Heart right ventricle (tissue), 16 donors: ENCODE measurements around the gene UNC5C. TPM values are rescaled to one million over a fixed set of nuclear protein-coding genes. Genes with fewer than 3 reads are reported as not detected.

Experiments
- ATAC-seq, 8 donors: fragments of 200-7000 bp; cut with Tn5 transposase; one replicate each; pipeline ENCODE4 v1.9.1; 2020; ENCODE audit warnings: mild to moderate bottlenecking in 8 of 8, moderate library complexity in 8 of 8, moderate number of reproducible peaks in 1 of 8
- DNase-seq, 2 donors: peaks; one replicate each; pipeline ENCODE4 v3.0.0-alpha.2; 2020
- H3K27ac ChIP-seq, 10 donors: fragments of 200-600 bp; sonication (generic) in 2 of 10; one replicate each; pipeline versions ENCODE4 v1.5.0 to v1.8.0; 2020 to 2022; ENCODE audit warnings: mild to moderate bottlenecking in 3 of 10
- H3K27me3 ChIP-seq, 7 donors: fragments of 200-600 bp; one replicate each; pipeline ENCODE4 v1.8.0; 2021 to 2022; ENCODE audit warnings: mild to moderate bottlenecking in 2 of 7
- H3K36me3 ChIP-seq, 9 donors: fragments of 200-600 bp; sonication (generic) in 1 of 9; one replicate each; pipeline versions ENCODE4 v1.5.0 to v1.8.0; 2020 to 2022; ENCODE audit warnings: mild to moderate bottlenecking in 2 of 9
- H3K4me1 ChIP-seq, 9 donors: fragments of 200-600 bp; sonication (generic) in 1 of 9; one replicate each; pipeline versions ENCODE4 v1.5.0 to v1.8.0; 2020 to 2022; ENCODE audit warnings: mild to moderate bottlenecking in 4 of 9
- H3K4me3 ChIP-seq, 10 donors: fragments of 200-600 bp; sonication (generic) in 2 of 10; one replicate each; pipeline versions ENCODE4 v1.5.0 to v1.8.0; 2020 to 2022; ENCODE audit warnings: mild to moderate bottlenecking in 7 of 10, moderate library complexity in 2 of 10
- H3K9me3 ChIP-seq, 11 donors: fragments of 200-600 bp in 10 of 11; sonication (generic) in 2 of 11; one replicate each; pipeline versions ENCODE4 v1.5.0 to v1.8.0; 2013 to 2022; ENCODE audit warnings: mild to moderate bottlenecking in 2 of 11, control low read depth in 1 of 11, moderate library complexity in 1 of 11
- WGBS, 2 donors: extraction: QIAGEN DNeasy Blood & Tissue Kit; methylation state at CpG; one replicate each; pipeline ENCODE4 v1.1.7; 2013; ENCODE audit warnings: inconsistent platforms in 1 of 2; 5-methylcytosine and 5-hydroxymethylcytosine counted together
- intact Hi-C, 10 donors: fragments of 100-400 bp; cut with DNase I; formaldehyde crosslinking; loops; one replicate each; pipeline versions ENCODE4 v1.11.1 to v1.14.2; 2022
- polyA plus RNA-seq, 2 donors: library from polyadenylated mRNA; stranded (reverse); fragments of 200-250 nt; gene quantifications; one replicate each; pipeline ENCODE4 v1.2.3, GENCODE V29; 2013
- total RNA-seq, 10 donors: library from RNA; stranded (reverse); fragmentation: NEBNext Ultra II Directional in 3 of 10; extraction: Animal tissue kit (Norgen Biotek cat#: 25700) in 3 of 10; gene quantifications; one replicate each; pipeline versions ENCODE4 v1.2.1 to v1.2.4, GENCODE V29; 2021 to 2023
- TF ChIP-seq, protein P1 (sequence below), 9 donors: fragments of 200-600 bp; sonication (generic) in 2 of 9; IDR thresholded peaks; one replicate each; pipeline versions ENCODE4 v1.5.0 to v1.8.0; 2021 to 2022; ENCODE audit warnings: antibody characterized with exemption in 9 of 9, mild to moderate bottlenecking in 5 of 9, moderate library complexity in 1 of 9
- donor health status: Arrhythmogenic right ventricular cardiomyopathy.
- donor health status: ischemic (EF 13 %, LVEDD 7.1; RV severe dilation, severe dysfunction).
- donor health status: healthy with polysubstance abuse.
- donor health status: DM: no; HTN: yes; CAD: no.
- donor health status: DM: no; HTN: no; CAD: no.
- donor health status: ischemic (EF 25% LVEDD 6.9; RV normal size, moderate dysfunction).
- donor health status: ischemic (EF 25% LVEDD 5.7; RV mildly dilated, moderate dysfunction).
- donor health status: healthy.
- donor health status: DM: yes; HTN: yes; CAD: no.
- donor health status: Ischemic cardiomyopathy.
- donor health status: ischemic (EF 35%, LVEDD 5.7; RV mildly dilated, moderate dysfunction).
- donor health status: nonischemic (EF 11% LVEDD 7.7; RV severe dilation, severe dysfunction).
- donor health status: DM: yes; HTN: yes; CAD: no.
- donor health status: PGD.
- donor health status: ischemic (EF 29% LVEDD 5.4; RV normal size, mild dysfunction).
- donor health status: nonischemic (EF 23%, LVEDD 6.1; RV moderate dilation, normal function).

The UNC5C gene
- total and polyA plus RNA-seq, 12 donors = 0.44 to 3.2 (median 1.5) TPM

GRCh38 chr4:95529946-95530345 lies 18.8 kb downstream of the UNC5C start:
- Histone ChIP-seq H3K27me3 (no peaks in the 10 kb centered on the region), H3K9me3 (no peaks in the 10 kb centered on the region), H3K4me3 (no peak overlapping the region), H3K36me3 (no peaks in the 10 kb centered on the region), H3K27ac (no peak overlapping the region), H3K4me1 (peaks cover 0 to 3% (median 0%) of the 10 kb centered on the region in 9 donors)
- intact Hi-C loops = no loop called here
- no peak for DNase-seq
- TF ChIP-seq, protein P1, sequence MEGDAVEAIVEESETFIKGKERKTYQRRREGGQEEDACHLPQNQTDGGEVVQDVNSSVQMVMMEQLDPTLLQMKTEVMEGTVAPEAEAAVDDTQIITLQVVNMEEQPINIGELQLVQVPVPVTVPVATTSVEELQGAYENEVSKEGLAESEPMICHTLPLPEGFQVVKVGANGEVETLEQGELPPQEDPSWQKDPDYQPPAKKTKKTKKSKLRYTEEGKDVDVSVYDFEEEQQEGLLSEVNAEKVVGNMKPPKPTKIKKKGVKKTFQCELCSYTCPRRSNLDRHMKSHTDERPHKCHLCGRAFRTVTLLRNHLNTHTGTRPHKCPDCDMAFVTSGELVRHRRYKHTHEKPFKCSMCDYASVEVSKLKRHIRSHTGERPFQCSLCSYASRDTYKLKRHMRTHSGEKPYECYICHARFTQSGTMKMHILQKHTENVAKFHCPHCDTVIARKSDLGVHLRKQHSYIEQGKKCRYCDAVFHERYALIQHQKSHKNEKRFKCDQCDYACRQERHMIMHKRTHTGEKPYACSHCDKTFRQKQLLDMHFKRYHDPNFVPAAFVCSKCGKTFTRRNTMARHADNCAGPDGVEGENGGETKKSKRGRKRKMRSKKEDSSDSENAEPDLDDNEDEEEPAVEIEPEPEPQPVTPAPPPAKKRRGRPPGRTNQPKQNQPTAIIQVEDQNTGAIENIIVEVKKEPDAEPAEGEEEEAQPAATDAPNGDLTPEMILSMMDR (IDR thresholded peaks at IDR 0.05) = no peak
- no peak for ATAC-seq

- Histone ChIP-seq H3K36me3 (no peaks in the 10 kb centered on the region), H3K4me1 (peaks cover 0 to 6% (median 0%) of the 10 kb centered on the region in 9 donors), H3K27ac (no peak overlapping the region), H3K4me3 (no peak overlapping the region), H3K9me3 (no peaks in the 10 kb centered on the region), H3K27me3 (no peaks in the 10 kb centered on the region)
- TF ChIP-seq, protein P1 (IDR thresholded peaks at IDR 0.05) = no peak
- intact Hi-C loops = no loop called here
- ATAC-seq = peak in 5 of 8 donors; percentile 50 to 74 (median 65)
- no peak for DNase-seq
- WGBS, 2 donors = 57 to 59% methylated on average over 4 of the region's 4 CpGs
These were observed 20.3 kb downstream of the UNC5C start for GRCh38 chr4:95528388-95528948.

DNA sequence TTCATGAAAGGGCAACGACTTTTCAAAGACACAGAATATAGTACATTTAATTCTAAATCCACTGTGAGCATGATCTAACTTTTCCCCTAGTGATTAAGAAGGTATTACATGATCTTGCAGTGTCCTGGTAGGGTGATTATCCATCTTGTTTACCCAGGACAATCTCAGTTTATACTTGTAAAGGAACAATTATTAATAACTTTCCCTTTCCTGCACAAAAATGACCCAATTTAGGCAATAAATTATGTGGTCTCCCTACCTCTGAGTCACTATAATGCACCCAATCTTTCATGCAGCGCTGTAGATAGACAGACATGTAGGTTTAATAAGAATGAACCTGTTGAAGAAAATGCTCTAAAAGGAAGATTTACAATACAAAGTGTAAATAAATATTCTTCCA lies 22.7 kb downstream of the UNC5C start:
- TF ChIP-seq, protein P1 (IDR thresholded peaks at IDR 0.05) = no peak
- H3K27me3 ChIP-seq = no peaks in the 10 kb centered on the region
- intact Hi-C loops = no loop called here
- DNase-seq = no peak
- H3K4me3 ChIP-seq = no peak overlapping the region
- no peak for ATAC-seq
- peaks cover 0 to 6% (median 0%) of the 10 kb centered on the region in 9 donors for H3K4me1 ChIP-seq
- H3K36me3 ChIP-seq = no peaks in the 10 kb centered on the region
- 81 to 85% methylated on average over 2 of the region's 2 CpGs for WGBS, 2 donors
- H3K9me3 ChIP-seq = no peaks in the 10 kb centered on the region
- no peak overlapping the region for H3K27ac ChIP-seq

DNA sequence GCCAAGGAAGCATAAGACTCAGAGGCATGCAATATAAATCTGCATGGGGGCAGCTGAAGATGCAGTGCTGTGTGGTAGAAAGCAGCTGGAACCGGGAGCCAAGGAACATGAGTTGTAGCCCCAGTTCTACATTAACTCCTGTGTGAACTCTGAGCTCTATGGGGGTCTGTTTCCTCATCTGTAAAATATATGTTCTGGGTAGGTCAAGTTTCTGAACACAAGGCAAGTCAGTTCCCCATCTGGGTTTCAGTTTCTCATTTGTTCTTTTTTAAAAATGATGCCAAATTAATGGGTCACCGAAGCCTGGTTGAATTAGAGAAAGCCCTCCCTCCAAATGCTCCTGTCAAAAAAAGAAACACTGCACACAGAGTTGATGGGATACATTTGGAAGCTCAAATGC lies 24.0 kb downstream of the UNC5C start:
- Histone ChIP-seq H3K4me3 (no peak overlapping the region), H3K36me3 (no peaks in the 10 kb centered on the region), H3K4me1 (peaks cover 0 to 6% (median 0%) of the 10 kb centered on the region in 9 donors), H3K27me3 (no peaks in the 10 kb centered on the region), H3K27ac (no peak overlapping the region), H3K9me3 (no peaks in the 10 kb centered on the region)
- peak in 1 of 8 donors; percentile 42 for ATAC-seq
- 53 to 64% methylated on average over 2 of the region's 2 CpGs for WGBS, 2 donors
- DNase-seq = no peak
- intact Hi-C loops = no loop called here
- TF ChIP-seq, protein P1 (IDR thresholded peaks at IDR 0.05) = no peak
